HepG2 (cell line): ENCODE results near the gene SLC12A5. TPM values are rescaled to one million over a fixed set of nuclear protein-coding genes. Genes with fewer than 3 reads are reported as not detected.

ENCODE experiments used
- FOXC1 ChIP-seq: sonication (generic); formaldehyde crosslinking; IDR thresholded peaks from 2 replicates; pipeline ENCODE4 v1.8.0; 2022; ENCODE audit warnings: mild to moderate bottlenecking, missing genetic modification reagents, borderline replicate concordance
- KAT8 ChIP-seq: IDR thresholded peaks from 2 replicates; pipeline ENCODE4 v1.6.1; 2016; ENCODE audit warnings: missing genetic modification reagents, missing compliant biosample characterization
- MAFF ChIP-seq: IDR thresholded peaks from 2 replicates; pipeline ENCODE4 v1.6.1; 2011; ENCODE audit warnings: low read depth, low read length, improper control_type of control experiment
- MLX ChIP-seq: IDR thresholded peaks from 2 replicates; pipeline ENCODE4 v1.6.1; 2016
- NR2C2 ChIP-seq: sonication (generic); formaldehyde crosslinking; IDR thresholded peaks from 2 replicates; pipeline ENCODE4 v1.4.0; 2020; ENCODE audit warnings: missing genetic modification reagents, mild to moderate bottlenecking, moderate library complexity, borderline replicate concordance
- RBM39 ChIP-seq: fragments of 200-400 bp; formaldehyde crosslinking; IDR thresholded peaks from one replicate; pipeline ENCODE4 v1.6.1; 2018; ENCODE audit warnings: antibody characterized with exemption, mild to moderate bottlenecking, low read depth, low read length; ENCODE audit not compliant: poor library complexity, severe bottlenecking
- ZBTB7B ChIP-seq: sonication (generic); formaldehyde crosslinking; IDR thresholded peaks from 2 replicates; pipeline ENCODE4 v1.4.0; 2020; ENCODE audit warnings: missing genetic modification reagents
- ZNF138 ChIP-seq: sonication (generic); formaldehyde crosslinking; IDR thresholded peaks from 2 replicates; pipeline ENCODE4 v1.5.0; 2020; ENCODE audit warnings: mild to moderate bottlenecking, low read depth, missing genetic modification reagents
- ZNF280B ChIP-seq: sonication (generic); formaldehyde crosslinking; IDR thresholded peaks from 2 replicates; pipeline ENCODE4 v1.5.0; 2020; ENCODE audit warnings: missing genetic modification reagents, mild to moderate bottlenecking, borderline replicate concordance
- ZNF3 ChIP-seq: IDR thresholded peaks from 2 replicates; pipeline ENCODE4 v1.7.0; 2017; ENCODE audit warnings: inconsistent platforms
- ZNF577 ChIP-seq: sonication (generic); formaldehyde crosslinking; IDR thresholded peaks from 2 replicates; pipeline ENCODE4 v1.4.0; 2020; ENCODE audit warnings: mild to moderate bottlenecking, low read depth, missing genetic modification reagents, borderline replicate concordance
- ZNF646 ChIP-seq: sonication (generic); formaldehyde crosslinking; IDR thresholded peaks from 2 replicates; pipeline ENCODE4 v1.9.0; 2021; ENCODE audit warnings: mild to moderate bottlenecking, missing genetic modification reagents
- ZNF678 ChIP-seq: sonication (generic); formaldehyde crosslinking; IDR thresholded peaks from 2 replicates; pipeline ENCODE4 v1.4.0; 2020; ENCODE audit warnings: mild to moderate bottlenecking, missing genetic modification reagents
- ZNF766 ChIP-seq: sonication (generic); formaldehyde crosslinking; IDR thresholded peaks from 2 replicates; pipeline ENCODE4 v1.5.0; 2020; ENCODE audit warnings: missing genetic modification reagents, borderline replicate concordance
- ZNF781 ChIP-seq: sonication (generic); formaldehyde crosslinking; IDR thresholded peaks from 2 replicates; pipeline ENCODE4 v1.5.1; 2020; ENCODE audit warnings: borderline replicate concordance, mild to moderate bottlenecking, missing genetic modification reagents; ENCODE audit errors: not compliant biosample characterization
- polyA plus RNA-seq, 8 experiments: library from polyadenylated mRNA; depleted of rRNA in 3 of 8; stranded (reverse) in 7 of 8; unstranded in 1 of 8; fragments of >200 nt; fragmentation: Illumina TruSeq in 4 of 8; extraction: Trizol in 4 of 8; gene quantifications; 2 replicates each; pipeline versions ENCODE4 v1.2.1 to v1.2.3, GENCODE V29; 2011 to 2016; ENCODE audit warnings: low read depth in 4 of 8, missing spikeins in 1 of 8, mixed read lengths in 1 of 8; ENCODE audit not compliant: insufficient read depth in 1 of 8
- total RNA-seq, 5 experiments: library from RNA; depleted of rRNA; stranded (reverse); fragments of >200 nt; fragmentation: Illumina TruSeq; extraction: Trizol; gene quantifications; 2 replicates each; pipeline ENCODE4 v1.2.3, GENCODE V29; 2016; ENCODE audit warnings: low read depth in 1 of 5
- TF ChIP-seq, protein P1 (sequence below): sonication (generic); formaldehyde crosslinking; IDR thresholded peaks from 2 replicates; pipeline ENCODE4 v1.4.0; 2020; ENCODE audit warnings: missing genetic modification reagents, borderline replicate concordance

The SLC12A5 gene
- total and polyA plus RNA-seq, 2 of the 13 experiments (the other 11 are each of a cell fraction or from before 2014, with no cell fraction given) = 4.3 to 5.4 TPM

- TF ChIP-seq ZNF766 = 0 out of 2 replicates have a peak, but pooled peaks have one; percentile 79
- no peak for TF ChIP-seq ZNF3 (CRISPR knock-in tag)
- no peak for TF ChIP-seq ZNF280B
- no peak for TF ChIP-seq MAFF
- TF ChIP-seq NR2C2 (CRISPR knock-in tag) = no peak
- TF ChIP-seq ZNF577 = no peak
- TF ChIP-seq ZNF646 (CRISPR knock-in tag) = no peak
- TF ChIP-seq KAT8 (CRISPR knock-in tag) = 0 out of 2 replicates have a peak, but pooled peaks have one; percentile 59
- TF ChIP-seq, protein P1, sequence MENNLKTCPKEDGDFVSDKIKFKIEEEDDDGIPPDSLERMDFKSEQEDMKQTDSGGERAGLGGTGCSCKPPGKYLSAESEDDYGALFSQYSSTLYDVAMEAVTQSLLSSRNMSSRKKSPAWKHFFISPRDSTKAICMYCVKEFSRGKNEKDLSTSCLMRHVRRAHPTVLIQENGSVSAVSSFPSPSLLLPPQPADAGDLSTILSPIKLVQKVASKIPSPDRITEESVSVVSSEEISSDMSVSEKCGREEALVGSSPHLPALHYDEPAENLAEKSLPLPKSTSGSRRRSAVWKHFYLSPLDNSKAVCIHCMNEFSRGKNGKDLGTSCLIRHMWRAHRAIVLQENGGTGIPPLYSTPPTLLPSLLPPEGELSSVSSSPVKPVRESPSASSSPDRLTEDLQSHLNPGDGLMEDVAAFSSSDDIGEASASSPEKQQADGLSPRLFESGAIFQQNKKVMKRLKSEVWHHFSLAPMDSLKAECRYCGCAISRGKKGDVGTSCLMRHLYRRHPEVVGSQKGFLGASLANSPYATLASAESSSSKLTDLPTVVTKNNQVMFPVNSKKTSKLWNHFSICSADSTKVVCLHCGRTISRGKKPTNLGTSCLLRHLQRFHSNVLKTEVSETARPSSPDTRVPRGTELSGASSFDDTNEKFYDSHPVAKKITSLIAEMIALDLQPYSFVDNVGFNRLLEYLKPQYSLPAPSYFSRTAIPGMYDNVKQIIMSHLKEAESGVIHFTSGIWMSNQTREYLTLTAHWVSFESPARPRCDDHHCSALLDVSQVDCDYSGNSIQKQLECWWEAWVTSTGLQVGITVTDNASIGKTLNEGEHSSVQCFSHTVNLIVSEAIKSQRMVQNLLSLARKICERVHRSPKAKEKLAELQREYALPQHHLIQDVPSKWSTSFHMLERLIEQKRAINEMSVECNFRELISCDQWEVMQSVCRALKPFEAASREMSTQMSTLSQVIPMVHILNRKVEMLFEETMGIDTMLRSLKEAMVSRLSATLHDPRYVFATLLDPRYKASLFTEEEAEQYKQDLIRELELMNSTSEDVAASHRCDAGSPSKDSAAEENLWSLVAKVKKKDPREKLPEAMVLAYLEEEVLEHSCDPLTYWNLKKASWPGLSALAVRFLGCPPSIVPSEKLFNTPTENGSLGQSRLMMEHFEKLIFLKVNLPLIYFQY (CRISPR knock-in tag) = no peak; the same call in 1 of the 2 replicates
- peak; percentile 77 for TF ChIP-seq ZNF781 (CRISPR knock-in tag)
- TF ChIP-seq ZBTB7B (CRISPR knock-in tag) = no peak
- TF ChIP-seq ZNF138 (CRISPR knock-in tag) = no peak
- no peak for TF ChIP-seq ZNF678 (CRISPR knock-in tag)
- TF ChIP-seq RBM39 = no peak
- TF ChIP-seq FOXC1 (CRISPR knock-in tag) = 0 out of 2 replicates have a peak, but pooled peaks have one; percentile 35
- TF ChIP-seq MLX (CRISPR knock-in tag) = no peak
Observed at GRCh38 chr20:46027245-46027853, 1.7 kb upstream of the SLC12A5 start (continued).
